Stimulated activated naive B cell treated with anti-CD40 and anti-IgM and Interleukin-4, amounts not matched to agents 10 μg/mL and 1 μg/mL and 100 μg/mL, for 72 hours (primary cell): Measurements from ENCODE around the gene CD226.
A peak's percentile ranks its signal among the peaks of the same experiment; 100 is the strongest.
"Not testable (repeated sequence)": the region's sequence is repeated elsewhere in the genome, so short reads cannot be mapped to it uniquely, and the experiment has no call there.

Source experiments
- ATAC-seq, 2 donors: fragments of 150-1000 bp; cut with Tn5 transposase; replicated peaks; 2 replicates each; pipeline ENCODE4 v1.10.0; 2021; ENCODE audit warnings: moderate library complexity in 1 of 2
- DNase-seq: peaks from one replicate; pipeline ENCODE4 v3.0.0; 2021
- H3K27ac Mint-ChIP-seq: one replicate; pipeline ENCODE4 v1.8.0; 2022; ENCODE audit warnings: mild to moderate bottlenecking, mixed read lengths
- H3K27me3 Mint-ChIP-seq, 2 donors: one replicate each; pipeline ENCODE4 v1.8.0; 2022; ENCODE audit warnings: mixed read lengths in 2 of 2
- H3K36me3 Mint-ChIP-seq, 2 donors: one replicate each; pipeline ENCODE4 v1.8.0; 2022; ENCODE audit warnings: mixed read lengths in 2 of 2, mild to moderate bottlenecking in 1 of 2
- H3K4me1 Mint-ChIP-seq, 2 donors: one replicate each; pipeline ENCODE4 v1.8.0; 2022; ENCODE audit warnings: mixed read lengths in 2 of 2, mild to moderate bottlenecking in 1 of 2
- H3K4me3 Mint-ChIP-seq, 2 donors: one replicate each; pipeline ENCODE4 v1.8.0; 2022; ENCODE audit warnings: mild to moderate bottlenecking in 2 of 2, mixed read lengths in 2 of 2, moderate library complexity in 1 of 2
- H3K9me3 Mint-ChIP-seq, 2 donors: one replicate each; pipeline ENCODE4 v1.8.0; 2022; ENCODE audit warnings: mixed read lengths in 2 of 2, mild to moderate bottlenecking in 1 of 2

The CD226 gene

DNA sequence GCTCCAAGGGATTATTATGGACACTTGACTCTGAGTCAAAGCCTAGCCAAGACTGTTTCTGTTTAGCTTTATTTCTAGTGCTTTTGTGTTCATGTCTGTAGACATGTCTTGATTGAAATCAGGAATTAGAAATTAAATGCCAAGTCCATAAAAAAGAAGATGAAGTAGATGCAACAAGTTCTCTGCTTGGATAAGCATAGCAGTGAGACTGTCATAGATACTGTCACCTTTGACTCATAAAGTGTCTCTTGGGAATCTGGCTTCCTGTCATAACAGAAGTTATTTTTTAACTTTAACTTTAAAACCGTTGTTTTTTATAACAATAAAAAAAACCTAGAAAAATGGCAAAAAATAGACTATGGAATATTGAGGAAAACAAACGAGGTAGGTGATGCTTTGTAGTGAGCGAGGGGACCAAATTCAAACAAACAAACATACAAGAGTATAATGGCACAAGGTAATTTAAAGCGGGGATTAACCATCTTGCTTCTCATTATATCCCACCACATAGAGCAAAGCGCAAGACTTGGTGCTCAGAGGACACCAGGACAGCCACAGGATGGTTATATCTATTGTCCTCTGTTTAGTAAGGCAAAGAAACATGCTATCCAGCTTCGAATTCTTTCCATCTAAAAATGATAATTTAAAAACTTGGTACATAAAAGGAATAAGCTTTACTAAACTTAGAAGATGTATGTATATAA is 64.6 kb downstream of the CD226 start:
- peak overlapping the region in 1 of 2 donors; percentile 37 for H3K4me3 Mint-ChIP-seq
- H3K4me1 Mint-ChIP-seq, result peaks cover 5 to 14% of the 10 kb centered on the region in 2 donors
- H3K27ac Mint-ChIP-seq, result peak overlapping the region; percentile 76
- no peak for DNase-seq
- peak; percentile 88 for ATAC-seq
- no peaks in the 10 kb centered on the region for H3K27me3 Mint-ChIP-seq
- H3K36me3 Mint-ChIP-seq, result peaks cover 2 to 4% of the 10 kb centered on the region in 2 donors
- H3K9me3 Mint-ChIP-seq, result peaks cover 3% of the 10 kb centered on the region in 2 donors

DNA sequence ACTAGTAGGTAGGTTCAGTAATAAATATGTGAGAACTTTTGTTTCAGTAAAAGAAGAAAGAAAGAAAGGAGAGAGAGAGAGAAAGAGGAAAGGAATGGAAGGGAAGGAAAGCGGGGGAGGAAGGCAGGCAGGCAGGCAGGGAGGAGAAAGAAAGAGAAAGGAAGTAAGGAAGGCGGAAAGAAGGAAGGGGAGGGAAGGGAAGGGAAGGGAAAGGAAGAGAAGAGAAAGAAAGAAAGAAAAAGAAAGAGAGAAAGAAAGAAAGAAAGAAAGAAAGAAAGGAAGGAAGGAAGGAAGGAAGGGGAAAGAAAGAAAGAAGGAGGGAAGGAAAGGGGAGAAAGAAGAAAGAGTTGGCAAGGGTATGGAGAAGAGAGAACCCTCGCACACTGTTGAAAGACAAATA is 67.6 kb downstream of the CD226 start:
- Mint-ChIP-seq H3K36me3 (peaks cover 2 to 4% of the 10 kb centered on the region in 2 donors), H3K4me1 (peaks cover 5 to 14% of the 10 kb centered on the region in 2 donors), H3K4me3 (no peak overlapping the region), H3K9me3 (peaks cover 3% of the 10 kb centered on the region in 2 donors), H3K27me3 (no peaks in the 10 kb centered on the region), H3K27ac (no peak overlapping the region)
- ATAC-seq, result no peak
- no peak for DNase-seq

DNA sequence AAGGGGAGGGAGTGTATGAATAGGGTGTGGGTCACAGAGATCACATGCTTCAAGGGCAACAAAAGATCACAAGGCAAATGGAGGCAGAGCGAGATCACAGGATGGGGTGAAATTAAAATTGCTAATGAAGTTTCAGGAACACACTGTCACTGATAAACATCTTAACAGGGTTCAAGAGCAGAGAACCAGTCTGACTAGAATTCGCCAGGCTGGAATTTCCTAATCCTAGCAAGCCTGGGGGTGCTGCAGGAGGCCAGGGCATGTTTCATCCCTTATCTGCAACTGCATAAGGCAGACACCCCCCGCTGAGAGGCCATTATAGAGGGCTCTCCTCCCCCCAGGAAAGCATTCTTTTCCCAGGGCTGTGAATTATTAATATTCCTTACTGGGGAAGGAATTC is 68.6 kb downstream of the CD226 start:
- ATAC-seq, H3K36me3 Mint-ChIP-seq, DNase-seq, H3K9me3 Mint-ChIP-seq, H3K27me3 Mint-ChIP-seq, H3K4me3 Mint-ChIP-seq: not testable (repeated sequence)
- peaks cover 5 to 14% of the 10 kb centered on the region in 2 donors for H3K4me1 Mint-ChIP-seq
- H3K27ac Mint-ChIP-seq, result peak overlapping the region; percentile 43

DNA sequence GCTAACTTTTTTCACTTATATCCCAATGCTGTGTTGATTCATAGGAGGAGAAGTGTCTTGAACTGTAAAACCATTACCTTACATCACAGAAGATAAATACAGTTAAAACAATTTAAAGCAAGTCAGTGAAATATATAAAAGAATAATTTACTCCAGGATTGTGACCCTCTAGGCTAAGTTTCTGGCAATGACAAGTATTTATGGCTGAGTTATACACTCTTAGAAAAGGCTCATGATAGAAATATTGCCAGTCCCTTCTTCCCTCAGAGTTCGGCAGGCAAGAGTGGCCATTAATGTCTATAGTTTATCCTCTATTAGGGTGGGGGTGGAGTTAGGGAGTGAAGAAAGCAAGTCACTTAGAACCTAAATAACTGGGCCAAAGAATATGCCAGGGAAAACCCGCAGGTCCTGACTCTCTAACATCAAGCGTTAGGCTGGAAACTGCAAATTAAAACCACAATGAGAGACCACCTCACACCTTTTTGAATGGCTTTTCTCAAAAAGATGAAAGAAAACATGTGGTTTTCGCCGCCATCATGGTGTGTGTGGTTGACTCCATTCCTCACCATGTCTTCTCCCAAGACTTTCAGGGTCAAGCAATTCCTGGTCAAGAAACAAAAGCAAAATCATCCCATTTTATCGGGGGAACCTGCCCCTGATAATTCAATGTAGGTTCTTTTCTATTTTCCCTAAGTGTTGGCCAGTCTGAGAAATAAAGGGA is 69.3 kb downstream of the CD226 start:
- Mint-ChIP-seq H3K27ac (peak overlapping the region; percentile 43), H3K27me3 (no peaks in the 10 kb centered on the region), H3K4me1 (peaks cover 5 to 9% of the 10 kb centered on the region in 2 donors), H3K9me3 (peaks cover 3% of the 10 kb centered on the region in 2 donors), H3K36me3 (peaks cover 2 to 4% of the 10 kb centered on the region in 2 donors), H3K4me3 (no peak overlapping the region)
- DNase-seq (no peak), ATAC-seq (no peak)

DNA sequence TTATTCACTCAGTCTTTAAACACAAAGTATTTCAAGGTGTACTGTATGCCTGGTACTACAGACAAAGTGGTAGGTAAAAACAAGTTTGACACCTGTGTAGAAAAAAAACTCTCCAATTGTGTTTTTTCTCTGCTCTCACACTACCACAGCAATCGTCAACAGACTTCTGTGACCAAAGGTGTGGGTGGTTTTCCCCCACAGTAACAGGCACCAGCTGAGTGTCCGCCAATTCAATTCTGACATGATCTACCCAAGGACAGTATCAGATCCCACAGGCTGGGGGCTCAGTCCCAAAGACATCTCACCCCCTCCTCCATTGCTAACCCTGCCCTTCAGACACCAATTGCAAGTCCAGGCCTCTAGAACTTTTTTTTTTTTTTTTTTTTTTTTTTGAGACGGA is 71.2 kb downstream of the CD226 start:
- Mint-ChIP-seq H3K27me3 (no peaks in the 10 kb centered on the region), H3K27ac (no peak overlapping the region), H3K4me3 (no peak overlapping the region), H3K36me3 (peaks cover 2 to 4% of the 10 kb centered on the region in 2 donors), H3K9me3 (peaks cover 3% of the 10 kb centered on the region in 2 donors), H3K4me1 (no peaks in the 10 kb centered on the region)
- DNase-seq (no peak), ATAC-seq (no peak)

DNA sequence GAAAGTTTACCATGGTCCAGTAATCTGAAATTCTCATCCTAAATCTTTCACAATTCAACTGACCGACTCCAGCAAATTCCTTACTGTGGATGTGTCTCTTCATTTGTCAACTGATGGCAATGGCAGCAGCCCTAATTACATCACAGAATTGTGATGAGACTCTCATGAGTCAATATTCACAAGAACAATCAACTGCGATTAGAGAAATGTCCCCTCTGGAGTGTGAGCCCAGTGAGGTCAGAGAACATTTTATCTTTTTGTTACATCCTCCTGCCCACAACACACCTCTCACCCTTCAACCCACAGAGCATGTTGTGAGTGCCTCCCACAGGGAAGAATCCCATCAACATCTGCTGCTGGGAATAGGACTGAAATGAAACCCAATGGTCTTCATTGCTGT is 73.6 kb downstream of the CD226 start:
- Mint-ChIP-seq H3K36me3 (peaks cover 2 to 4% of the 10 kb centered on the region in 2 donors), H3K9me3 (peaks cover 3% of the 10 kb centered on the region in 2 donors), H3K4me3 (no peak overlapping the region), H3K27me3 (no peaks in the 10 kb centered on the region), H3K27ac (no peak overlapping the region), H3K4me1 (no peaks in the 10 kb centered on the region)
- no peak for DNase-seq
- no peak for ATAC-seq

DNA sequence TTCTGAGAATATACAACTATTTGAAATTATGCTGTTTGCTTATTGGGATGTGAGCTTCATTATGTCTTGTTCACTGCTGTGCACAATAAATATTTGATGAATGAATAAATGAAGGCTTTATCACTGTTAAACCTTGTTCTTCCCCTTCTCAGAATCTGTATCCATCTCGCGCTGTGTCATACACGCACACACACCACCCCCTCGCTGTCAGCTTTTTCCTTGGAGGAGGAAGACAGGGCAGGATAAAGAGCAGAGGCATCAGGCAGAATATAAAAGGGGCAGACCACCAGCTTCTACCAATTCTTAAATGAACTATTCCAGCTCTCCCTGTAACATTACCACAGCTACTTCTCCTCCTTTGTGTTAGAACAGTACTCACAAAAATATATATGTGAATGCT is 75.0 kb downstream of the CD226 start:
- Mint-ChIP-seq H3K4me3 (no peak overlapping the region), H3K36me3 (no peaks in the 10 kb centered on the region), H3K27me3 (no peaks in the 10 kb centered on the region), H3K27ac (no peak overlapping the region), H3K4me1 (no peaks in the 10 kb centered on the region), H3K9me3 (no peaks in the 10 kb centered on the region)
- DNase-seq (no peak), ATAC-seq (no peak)

DNA sequence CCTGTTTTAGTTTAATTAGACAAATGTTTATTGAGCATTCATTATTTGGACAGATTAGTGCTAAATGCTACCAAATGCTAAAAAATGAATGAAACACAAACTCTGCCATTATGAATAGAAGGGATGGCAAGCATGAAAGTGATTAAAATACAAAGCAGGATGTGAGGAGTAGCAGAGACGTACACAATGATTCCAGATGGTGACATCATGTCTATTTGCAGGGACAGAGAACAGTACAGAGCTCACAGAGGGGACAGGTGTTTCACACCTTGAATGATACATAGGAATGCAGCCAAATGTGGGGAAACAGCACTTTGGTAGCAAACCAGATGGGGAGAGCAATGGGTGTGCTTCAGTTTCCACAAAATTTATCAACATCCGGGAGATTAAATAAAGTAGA is 76.3 kb downstream of the CD226 start:
- Mint-ChIP-seq H3K36me3 (no peaks in the 10 kb centered on the region), H3K4me3 (no peak overlapping the region), H3K27ac (no peak overlapping the region), H3K4me1 (no peaks in the 10 kb centered on the region), H3K9me3 (no peaks in the 10 kb centered on the region), H3K27me3 (no peaks in the 10 kb centered on the region)
- ATAC-seq (no peak), DNase-seq (no peak)

DNA sequence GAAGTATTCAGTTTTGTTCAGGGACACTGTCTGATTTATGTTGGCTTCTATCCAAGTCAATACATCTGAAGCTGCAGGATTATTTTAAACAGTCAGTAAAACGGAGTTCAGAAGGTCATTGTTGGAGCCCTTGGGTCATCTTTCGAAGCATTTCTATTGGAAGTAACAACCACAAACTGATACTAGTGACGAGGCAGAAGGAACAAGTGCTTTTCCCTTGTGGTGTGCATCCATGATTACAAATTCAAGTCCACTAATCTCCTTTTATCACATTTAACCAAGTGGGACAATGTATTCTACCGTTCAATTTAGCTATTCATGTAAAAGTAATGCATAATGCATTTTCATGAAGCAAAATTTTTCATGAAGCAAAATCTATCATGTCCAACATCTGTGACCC is 76.9 kb downstream of the CD226 start:
- no peak overlapping the region for H3K4me3 Mint-ChIP-seq
- H3K27ac Mint-ChIP-seq, result no peak overlapping the region
- H3K27me3 Mint-ChIP-seq, result no peaks in the 10 kb centered on the region
- no peaks in the 10 kb centered on the region for H3K36me3 Mint-ChIP-seq
- DNase-seq, result no peak
- no peak for ATAC-seq
- no peaks in the 10 kb centered on the region for H3K4me1 Mint-ChIP-seq
- H3K9me3 Mint-ChIP-seq, result no peaks in the 10 kb centered on the region

DNA sequence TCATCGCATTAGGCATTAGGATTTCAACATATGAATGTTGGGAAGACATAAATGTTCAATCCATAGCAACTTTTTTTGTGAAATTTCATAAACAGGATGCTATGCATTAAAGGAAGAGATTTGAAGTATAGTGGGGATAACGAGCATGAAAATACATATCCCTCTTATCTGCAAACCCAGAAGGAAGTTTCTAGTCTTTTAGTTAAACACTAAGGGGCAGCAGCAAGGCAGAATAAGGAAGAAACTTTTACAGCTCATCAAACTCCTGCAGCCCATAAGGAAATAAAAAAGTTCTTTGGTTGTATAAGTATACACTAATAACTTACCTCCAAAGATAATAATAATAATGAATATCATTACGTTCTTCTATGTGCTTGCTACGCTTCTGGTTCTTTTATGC is 81.5 kb downstream of the CD226 start:
- no peak for ATAC-seq
- Mint-ChIP-seq H3K27me3 (no peaks in the 10 kb centered on the region), H3K27ac (no peak overlapping the region), H3K4me3 (no peak overlapping the region), H3K36me3 (no peaks in the 10 kb centered on the region), H3K4me1 (no peaks in the 10 kb centered on the region), H3K9me3 (no peaks in the 10 kb centered on the region)
- DNase-seq, result no peak

DNA sequence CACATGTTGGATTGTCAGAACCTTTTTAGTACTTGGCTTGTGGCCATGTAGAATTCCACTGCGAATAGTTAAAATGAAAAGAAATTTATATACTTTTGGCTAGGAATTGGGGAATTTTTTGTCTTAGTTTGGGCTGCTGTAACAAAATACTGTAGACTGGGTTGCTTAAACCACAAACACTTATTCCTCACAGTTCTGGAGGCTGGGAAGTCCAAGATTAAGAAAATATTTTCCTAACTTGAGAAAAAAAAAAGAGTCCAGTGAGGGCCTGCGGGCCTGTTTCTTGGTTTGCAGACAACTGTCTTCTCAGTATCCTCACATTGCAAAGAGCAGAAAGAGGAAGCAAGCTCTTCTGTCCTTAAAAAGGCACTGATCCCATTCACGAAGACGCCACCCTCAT is 81.9 kb downstream of the CD226 start:
- DNase-seq, result no peak
- no peaks in the 10 kb centered on the region for H3K27me3 Mint-ChIP-seq
- no peaks in the 10 kb centered on the region for H3K36me3 Mint-ChIP-seq
- H3K9me3 Mint-ChIP-seq, result no peaks in the 10 kb centered on the region
- H3K4me3 Mint-ChIP-seq, result no peak overlapping the region
- H3K4me1 Mint-ChIP-seq, result no peaks in the 10 kb centered on the region
- H3K27ac Mint-ChIP-seq, result no peak overlapping the region
- no peak for ATAC-seq

DNA sequence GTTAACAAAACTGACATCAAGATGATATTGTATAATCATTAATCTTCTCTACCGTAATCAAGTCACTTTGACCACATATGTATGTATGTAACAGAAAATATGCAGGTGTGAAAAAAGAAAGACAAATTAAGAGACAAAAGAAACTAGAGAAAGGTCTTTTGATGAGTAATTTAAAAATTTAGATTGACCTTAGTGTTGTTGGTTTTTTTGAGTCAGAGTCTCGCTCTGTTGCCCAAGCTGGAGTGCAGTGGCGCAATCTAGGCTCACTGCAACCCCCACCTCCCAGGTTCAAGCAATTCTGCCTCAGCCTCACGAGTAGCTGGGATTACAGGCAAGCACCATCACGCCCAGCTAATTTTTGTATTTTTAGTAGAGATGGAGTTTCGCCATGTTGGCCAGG is 82.9 kb downstream of the CD226 start:
- not testable (repeated sequence) for H3K4me3 Mint-ChIP-seq, H3K4me1 Mint-ChIP-seq, DNase-seq, H3K27me3 Mint-ChIP-seq, H3K36me3 Mint-ChIP-seq, H3K27ac Mint-ChIP-seq, H3K9me3 Mint-ChIP-seq
- ATAC-seq, result peak; percentile 27 to 57

DNA sequence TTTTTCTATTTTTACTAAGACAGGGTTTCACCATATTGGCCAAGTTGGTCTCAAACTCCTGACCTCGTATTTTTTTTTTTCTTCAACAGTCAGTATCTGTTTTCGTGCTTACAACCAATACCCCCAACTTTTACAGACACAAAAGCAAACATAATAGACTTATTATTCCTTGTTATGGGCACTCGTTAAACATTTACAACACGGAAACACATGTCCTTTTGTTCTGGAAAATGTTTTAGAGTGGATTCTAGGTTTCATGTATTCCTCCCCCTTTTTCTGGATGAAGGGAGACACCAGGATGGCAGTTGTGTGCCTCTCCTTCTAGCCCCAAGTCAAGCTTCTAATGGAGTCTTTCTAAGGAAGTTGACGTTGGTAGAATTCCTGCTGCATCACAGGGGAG is 88.8 kb downstream of the CD226 start:
- Mint-ChIP-seq H3K36me3 (no peaks in the 10 kb centered on the region), H3K27me3 (no peaks in the 10 kb centered on the region), H3K4me1 (no peaks in the 10 kb centered on the region), H3K27ac (no peak overlapping the region), H3K9me3 (no peaks in the 10 kb centered on the region), H3K4me3 (no peak overlapping the region)
- DNase-seq (no peak), ATAC-seq (no peak)

DNA sequence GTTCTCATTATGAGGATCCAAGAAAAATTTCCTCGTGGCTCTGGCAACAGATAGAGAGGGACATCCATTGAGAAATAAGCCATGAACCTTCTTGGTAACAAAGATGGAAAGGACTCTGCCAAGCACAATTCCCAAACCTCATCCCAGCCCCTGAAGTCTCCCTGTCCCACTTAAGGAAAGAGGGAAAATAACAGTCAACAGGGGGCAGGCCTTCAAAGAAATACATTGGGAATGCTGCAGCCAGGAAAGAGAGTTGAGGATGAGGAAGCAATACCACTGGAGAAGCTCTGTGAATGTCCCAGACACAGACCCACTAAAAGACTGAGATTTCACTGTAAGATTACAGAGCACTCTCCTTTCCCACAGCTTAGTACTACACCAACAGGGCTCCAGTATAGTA is 93.2 kb downstream of the CD226 start:
- Mint-ChIP-seq H3K27ac (no peak overlapping the region), H3K4me3 (no peak overlapping the region), H3K27me3 (no peaks in the 10 kb centered on the region), H3K9me3 (no peaks in the 10 kb centered on the region), H3K36me3 (no peaks in the 10 kb centered on the region), H3K4me1 (no peaks in the 10 kb centered on the region)
- ATAC-seq, result no peak
- DNase-seq, result no peak

DNA sequence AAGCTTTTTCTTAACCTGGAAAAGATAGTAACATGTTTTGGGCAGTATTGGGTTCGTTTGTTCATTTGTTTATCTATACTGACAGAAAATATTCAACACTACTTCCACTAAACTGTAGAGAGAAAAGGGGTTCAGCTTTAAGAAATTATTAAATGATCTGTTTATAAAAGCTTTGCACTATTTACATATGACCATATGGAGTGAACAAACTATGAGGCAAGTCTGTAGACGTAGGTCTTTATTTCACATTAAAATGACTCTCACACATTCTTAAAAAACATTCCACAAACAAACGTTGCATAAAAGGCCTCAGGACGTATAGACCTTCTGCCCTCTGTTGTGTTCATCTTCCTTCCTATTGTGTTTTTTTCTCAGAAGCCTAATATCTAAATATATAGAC is 94.6 kb downstream of the CD226 start:
- H3K4me3 Mint-ChIP-seq, result no peak overlapping the region
- H3K36me3 Mint-ChIP-seq, result no peaks in the 10 kb centered on the region
- H3K27ac Mint-ChIP-seq, result no peak overlapping the region
- DNase-seq (no peak), ATAC-seq (no peak)
- no peaks in the 10 kb centered on the region for H3K4me1 Mint-ChIP-seq
- no peaks in the 10 kb centered on the region for H3K27me3 Mint-ChIP-seq
- no peaks in the 10 kb centered on the region for H3K9me3 Mint-ChIP-seq
